Thymus (tissue), 11 donors: ENCODE measurements around the gene HOXD10. TPM values are rescaled to one million over a fixed set of nuclear protein-coding genes. Genes with fewer than 3 reads are reported as not detected.

Experiments used
- DNase-seq, 9 donors: peaks; one replicate each; pipeline ENCODE4 v3.0.0-alpha.2; 2013; ENCODE audit warnings: low spot score in 9 of 9, low read depth in 6 of 9, missing footprints in 1 of 9
- H3K27ac ChIP-seq, 2 donors: one replicate each; pipeline ENCODE4 v1.5.1; 2013; ENCODE audit warnings: control low read depth in 1 of 2, low read depth in 1 of 2, low read length in 1 of 2, mild to moderate bottlenecking in 1 of 2, moderate library complexity in 1 of 2
- H3K27me3 ChIP-seq, 2 donors: one replicate each; pipeline ENCODE4 v1.5.1; 2013; ENCODE audit warnings: low read length in 1 of 2; ENCODE audit not compliant: control insufficient read depth in 2 of 2, insufficient read depth in 1 of 2
- H3K36me3 ChIP-seq, 2 donors: one replicate each; pipeline ENCODE4 v1.5.1; 2013; ENCODE audit warnings: low read length in 1 of 2, mild to moderate bottlenecking in 1 of 2, moderate library complexity in 1 of 2; ENCODE audit not compliant: control insufficient read depth in 2 of 2, insufficient read depth in 2 of 2
- H3K4me1 ChIP-seq, 2 donors: one replicate each; pipeline ENCODE4 v1.5.1; 2013; ENCODE audit warnings: low read length in 2 of 2; ENCODE audit not compliant: control insufficient read depth in 2 of 2, insufficient read depth in 2 of 2
- H3K4me3 ChIP-seq, 2 donors: one replicate each; pipeline ENCODE4 v1.5.1; 2013; ENCODE audit warnings: low read length in 2 of 2, control low read depth in 1 of 2, mild to moderate bottlenecking in 1 of 2
- H3K9me3 ChIP-seq, 2 donors: one replicate each; pipeline ENCODE4 v1.5.1; 2013; ENCODE audit warnings: low read length in 1 of 2, mild to moderate bottlenecking in 1 of 2; ENCODE audit not compliant: control insufficient read depth in 2 of 2, insufficient read depth in 1 of 2
- WGBS: extraction: QIAGEN DNeasy Blood & Tissue Kit; methylation state at CpG from one replicate; pipeline ENCODE4 v1.1.7; 2013; 5-methylcytosine and 5-hydroxymethylcytosine counted together
- polyA plus RNA-seq: library from polyadenylated mRNA; stranded (reverse); fragments of 200-250 nt; gene quantifications from one replicate; pipeline ENCODE4 v1.2.3, GENCODE V29; 2013
- total RNA-seq: library from RNA; stranded (reverse); fragments of 120-200 nt; gene quantifications from one replicate; pipeline ENCODE4 v1.2.4, GENCODE V29; 2013
- donor health status: healthy.

The HOXD10 gene
- total and polyA plus RNA-seq, 2 donors = 0.09 TPM; not detected in 1

DNA sequence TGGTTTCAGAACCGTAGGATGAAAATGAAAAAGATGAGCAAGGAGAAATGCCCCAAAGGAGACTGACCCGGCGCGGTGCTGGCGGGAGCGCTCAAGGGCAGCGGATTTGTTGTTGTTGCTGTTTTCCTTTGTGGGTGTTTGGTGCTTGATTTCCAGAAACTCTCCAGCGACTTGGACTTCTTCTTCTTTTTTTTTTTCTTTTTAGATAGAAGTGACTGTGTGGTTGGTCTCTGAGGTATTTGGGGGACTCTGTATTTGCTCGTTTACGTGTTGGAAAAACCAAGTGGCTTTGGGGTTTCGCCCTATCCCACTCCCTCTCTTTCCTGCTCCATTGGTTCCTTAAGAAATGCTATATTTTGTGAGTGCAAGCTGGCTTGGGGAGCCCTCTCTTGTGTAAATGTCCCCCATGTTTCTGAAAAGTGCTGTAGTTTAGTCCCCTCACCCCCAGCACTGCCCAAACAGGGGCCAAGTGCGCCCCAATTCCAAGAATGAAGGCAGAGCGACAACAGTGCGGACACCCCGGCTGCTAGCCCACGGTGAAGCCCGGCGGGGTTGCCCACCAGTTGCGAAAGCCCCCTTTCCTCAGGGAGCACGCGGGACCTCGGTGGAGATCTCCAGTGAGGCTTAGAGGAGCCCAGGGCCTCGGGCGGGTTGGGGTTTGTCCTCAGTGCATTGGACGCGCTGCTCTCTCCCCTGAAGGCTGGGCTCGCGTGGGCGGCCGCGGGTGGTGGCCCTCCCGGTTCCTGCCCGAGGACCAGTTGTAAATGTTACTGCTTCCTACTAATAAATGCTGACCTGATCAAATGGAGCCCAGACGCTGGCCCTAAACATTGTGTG, 7.8 kb downstream of the HOXD10 start:
- 12% methylated on average over 34 of the region's 34 CpGs for WGBS
- Histone ChIP-seq H3K27ac (no peak overlapping the region), H3K27me3 (peaks cover 94 to 100% of the 10 kb centered on the region in 2 donors), H3K4me1 (peaks cover 4 to 17% of the 10 kb centered on the region in 2 donors), H3K9me3 (peaks cover 0 to 22% of the 10 kb centered on the region in 2 donors), H3K36me3 (no peaks in the 10 kb centered on the region), H3K4me3 (no peak overlapping the region)
- DNase-seq = no peak

DNA sequence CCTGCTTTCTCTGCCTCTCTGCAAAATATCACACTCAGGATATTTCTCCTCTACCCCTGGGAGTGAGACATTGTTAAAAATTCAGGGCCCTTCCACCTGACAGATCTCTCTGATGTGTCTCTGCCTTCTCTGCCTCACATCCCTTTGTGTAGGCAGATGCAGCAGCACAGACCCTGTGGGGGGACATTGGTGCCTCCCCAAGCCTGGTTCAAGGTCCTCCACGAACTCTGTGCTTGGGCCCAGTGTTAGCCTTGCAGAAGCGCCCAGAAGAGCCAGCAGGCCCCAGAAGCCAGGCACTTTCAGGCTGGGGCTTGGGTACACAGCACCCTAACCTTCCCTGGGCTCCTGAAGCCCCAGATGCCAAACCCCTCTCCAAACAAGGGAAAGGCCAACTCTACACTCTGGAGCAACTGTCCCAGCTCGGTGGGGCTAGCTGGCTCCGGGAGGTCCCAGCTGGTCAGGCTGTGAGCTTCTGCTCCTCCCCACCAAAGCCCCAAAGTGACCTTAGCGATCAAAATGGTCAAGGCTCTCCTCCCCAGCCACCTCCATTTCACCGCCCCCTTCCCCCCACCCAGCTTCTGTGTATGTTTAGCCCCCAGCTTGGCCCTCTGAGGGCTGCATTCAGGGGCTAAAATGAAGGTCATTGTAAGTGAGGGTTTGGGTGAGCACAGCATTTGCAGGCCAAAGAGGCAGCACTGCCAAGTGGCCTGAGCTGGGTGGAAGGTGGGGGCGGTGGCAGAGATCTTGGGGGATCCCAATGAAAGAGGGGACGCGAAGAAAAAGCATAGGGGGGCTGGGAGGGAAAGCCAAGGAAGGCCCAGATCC, 8.6 kb downstream of the HOXD10 start:
- peaks cover 94 to 99% of the 10 kb centered on the region in 2 donors for H3K27me3 ChIP-seq
- 35% methylated on average over 9 of the region's 9 CpGs for WGBS
- peaks cover 5 to 18% of the 10 kb centered on the region in 2 donors for H3K4me1 ChIP-seq
- H3K4me3 ChIP-seq = no peak overlapping the region
- no peak for DNase-seq
- no peak overlapping the region for H3K27ac ChIP-seq
- H3K36me3 ChIP-seq = no peaks in the 10 kb centered on the region
- H3K9me3 ChIP-seq = peaks cover 0 to 23% of the 10 kb centered on the region in 2 donors

DNA sequence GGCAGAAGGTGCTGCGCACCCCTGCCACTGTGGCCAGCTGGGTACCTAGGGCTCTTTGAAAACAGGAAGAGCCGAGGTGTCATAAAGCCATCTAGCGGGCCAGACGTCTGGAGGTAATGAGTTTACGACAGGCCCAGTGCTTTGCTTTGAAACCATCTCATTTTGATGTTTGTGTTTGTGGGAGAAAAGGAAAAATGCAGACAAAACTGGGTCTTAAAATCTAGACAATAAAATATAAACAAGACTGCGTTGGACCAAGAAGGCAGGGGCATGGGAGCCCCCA, 9.1 kb downstream of the HOXD10 start:
- Histone ChIP-seq H3K36me3 (no peaks in the 10 kb centered on the region), H3K4me3 (no peak overlapping the region), H3K27me3 (peaks cover 95 to 99% of the 10 kb centered on the region in 2 donors), H3K27ac (no peak overlapping the region), H3K9me3 (peaks cover 0 to 23% of the 10 kb centered on the region in 2 donors), H3K4me1 (peaks cover 11 to 18% of the 10 kb centered on the region in 2 donors)
- no peak for DNase-seq
- 19% methylated on average over 6 of the region's 6 CpGs for WGBS

DNA sequence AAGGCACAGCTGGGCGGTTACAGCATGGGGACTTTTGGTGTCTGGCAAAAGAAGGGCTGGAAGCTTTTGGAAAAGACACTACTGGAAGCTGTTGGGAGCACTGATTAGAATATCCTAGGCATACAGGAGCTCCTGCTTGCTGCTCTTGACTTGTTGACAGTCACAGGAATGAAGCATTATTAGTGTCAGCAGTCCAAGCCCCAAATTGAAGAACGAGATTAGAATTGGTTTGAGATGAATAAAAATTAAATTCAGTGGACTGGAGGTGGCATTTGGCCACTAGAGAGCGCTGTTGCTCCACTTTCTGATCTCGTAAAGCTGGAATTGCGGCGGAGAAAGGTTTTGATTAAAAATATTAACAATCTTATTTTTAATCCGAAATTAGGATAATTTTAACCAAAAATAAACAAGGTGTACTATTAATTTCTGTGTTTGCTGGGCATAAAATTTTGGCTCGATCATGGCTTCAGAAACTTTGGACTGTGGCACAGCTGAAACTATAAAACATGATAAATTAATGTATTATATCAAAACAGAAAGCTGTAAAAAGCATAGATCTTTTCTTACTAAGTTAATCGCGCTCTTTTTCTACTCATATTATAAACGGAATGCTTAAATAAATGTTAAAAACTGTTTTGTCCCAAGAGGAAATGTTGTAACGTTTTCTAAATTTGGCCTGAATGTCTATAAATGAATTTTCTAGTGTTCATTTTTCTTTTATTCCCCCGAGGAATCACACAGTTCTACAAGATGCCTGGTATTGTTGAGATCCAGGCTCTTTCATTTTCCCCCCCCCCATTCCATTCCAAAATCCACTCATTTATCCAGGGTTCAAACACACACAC, 10.6 kb downstream of the HOXD10 start:
- peaks cover 12 to 18% of the 10 kb centered on the region in 2 donors for H3K4me1 ChIP-seq
- DNase-seq = peak in 5 of 9 donors; percentile 48 to 75 (median 62)
- peaks cover 93 to 99% of the 10 kb centered on the region in 2 donors for H3K27me3 ChIP-seq
- H3K36me3 ChIP-seq = no peaks in the 10 kb centered on the region
- H3K9me3 ChIP-seq = peaks cover 0 to 18% of the 10 kb centered on the region in 2 donors
- 4% methylated on average over 13 of the region's 13 CpGs for WGBS
- H3K27ac ChIP-seq = no peak overlapping the region
- H3K4me3 ChIP-seq = no peak overlapping the region

DNA sequence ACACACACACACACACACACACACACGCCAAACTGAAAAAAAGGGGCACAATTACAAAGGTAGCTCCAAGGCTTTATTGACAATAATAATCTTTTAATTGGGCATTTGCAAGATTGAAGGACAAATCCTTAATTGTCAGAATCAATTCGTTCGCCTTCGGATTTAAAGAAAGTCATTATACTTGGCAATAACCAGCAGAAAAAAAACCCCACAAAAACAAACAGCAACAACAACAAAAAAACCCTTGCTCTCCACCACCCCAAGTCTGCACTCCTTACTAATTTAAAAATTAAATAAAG, 11.1 kb downstream of the HOXD10 start:
- Histone ChIP-seq H3K4me1 (peaks cover 10 to 19% of the 10 kb centered on the region in 2 donors), H3K4me3 (no peak overlapping the region), H3K9me3 (peaks cover 0 to 15% of the 10 kb centered on the region in 2 donors), H3K27me3 (peaks cover 93 to 99% of the 10 kb centered on the region in 2 donors), H3K36me3 (no peaks in the 10 kb centered on the region), H3K27ac (no peak overlapping the region)
- 29% methylated on average over 4 of the region's 4 CpGs for WGBS
- DNase-seq = no peak

DNA sequence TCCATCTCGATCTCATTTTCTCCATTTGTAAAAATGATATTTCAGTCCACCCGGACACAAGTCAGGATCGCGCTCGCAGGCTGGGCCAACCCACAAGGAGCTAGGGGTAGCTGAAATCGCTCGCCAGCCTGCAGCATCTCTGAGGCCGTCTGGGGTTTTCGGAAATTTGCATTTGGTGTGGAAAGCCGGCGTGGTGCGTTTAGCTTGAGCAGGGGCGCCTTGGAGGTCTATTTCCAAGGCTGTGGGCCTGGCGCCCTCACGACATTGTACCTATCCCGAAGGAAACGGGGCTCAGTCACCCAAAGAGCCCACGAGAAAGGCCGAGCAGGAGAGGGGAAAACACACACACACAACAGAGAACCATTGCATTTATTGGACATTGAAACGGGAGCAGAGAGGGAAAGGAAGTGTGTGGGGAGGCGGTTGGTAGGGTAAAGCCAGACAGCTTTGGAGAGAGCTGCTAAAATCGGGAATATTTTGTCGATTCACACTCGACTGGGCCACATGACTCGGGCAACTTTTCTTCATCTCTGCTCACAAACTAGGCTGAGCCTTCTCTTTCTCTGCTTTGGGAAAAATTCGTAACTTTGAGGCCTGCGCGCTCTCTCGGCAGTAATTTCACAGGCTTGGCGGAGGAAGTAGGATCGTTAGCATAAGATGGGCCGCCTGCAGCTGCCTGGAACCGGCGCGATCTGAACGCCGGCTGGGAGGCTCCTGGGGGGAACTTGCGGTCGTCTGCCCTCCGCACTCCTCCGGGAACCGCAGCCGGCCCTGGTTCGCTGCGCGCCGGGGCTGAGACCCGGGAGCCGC, 11.8 kb downstream of the HOXD10 start:
- DNase-seq = peak in 1 of 9 donors; percentile 35
- Histone ChIP-seq H3K36me3 (no peaks in the 10 kb centered on the region), H3K27me3 (peaks cover 92 to 99% of the 10 kb centered on the region in 2 donors), H3K27ac (no peak overlapping the region), H3K4me3 (no peak overlapping the region), H3K4me1 (peaks cover 8 to 17% of the 10 kb centered on the region in 2 donors), H3K9me3 (peaks cover 0 to 15% of the 10 kb centered on the region in 2 donors)
- WGBS = 7% methylated on average over 49 of the region's 49 CpGs

DNA sequence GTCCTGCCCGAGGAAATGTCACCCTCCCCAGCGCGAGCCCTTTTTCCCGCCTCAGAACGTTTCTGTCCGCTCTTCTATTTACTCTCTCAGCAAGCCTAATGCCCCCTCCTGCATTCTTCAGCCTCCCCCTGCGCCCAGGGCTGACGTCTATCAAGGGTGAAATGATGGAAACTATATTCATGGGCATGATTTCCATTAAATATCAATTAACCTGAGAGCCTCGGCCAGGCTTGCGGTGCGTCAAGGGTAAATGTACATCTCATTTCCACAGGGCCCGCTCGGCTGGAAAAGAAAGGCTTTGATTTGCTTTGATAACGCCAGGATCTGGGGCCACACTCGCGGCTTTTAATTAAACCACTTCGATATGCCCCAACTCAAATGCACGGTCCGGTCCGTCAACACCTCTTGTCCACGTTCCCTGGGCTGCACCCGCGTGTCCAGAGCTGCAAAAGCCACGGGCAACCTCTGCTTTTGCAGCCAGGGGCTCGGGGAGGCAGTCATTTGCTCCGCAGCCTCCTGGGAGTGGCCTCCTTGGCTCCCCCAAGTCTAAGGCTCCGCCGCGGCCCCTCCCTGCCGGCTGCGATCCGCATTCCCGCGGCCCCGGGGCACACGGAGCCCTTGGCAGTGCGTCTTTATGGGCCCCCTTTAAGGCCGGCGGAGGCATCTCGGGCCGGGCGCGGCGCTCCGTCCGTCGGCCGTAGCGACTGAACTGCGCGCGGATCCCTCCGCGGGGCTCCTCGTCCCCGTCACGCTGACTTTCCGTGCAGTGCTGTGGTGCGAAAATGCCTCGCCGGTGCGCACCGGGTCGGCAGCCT, 12.6 kb downstream of the HOXD10 start, which contains the start of gene HOXD8:
TSS of gene HOXD8 (plus strand) at position 724 of the 815 bp plus-strand sequence. CDS start 662 bp downstream, outside the sequence.
- Histone ChIP-seq H3K27me3 (peaks cover 94 to 99% of the 10 kb centered on the region in 2 donors), H3K4me1 (peaks cover 8 to 17% of the 10 kb centered on the region in 2 donors), H3K4me3 (peak within 1 kb of the TSS in 1 of 2 donors; percentile 40), H3K9me3 (peaks cover 0 to 15% of the 10 kb centered on the region in 2 donors), H3K36me3 (no peaks in the 10 kb centered on the region), H3K27ac (peak within 1 kb of the TSS in 1 of 2 donors; percentile 26)
- DNase-seq = peak in 3 of 9 donors; percentile 37 to 63 (median 42)
- whole genome bisulfite sequencing = 4% methylated on average over 64 of the region's 64 CpGs
